A673 (cell line): Measurements from ENCODE around the gene KLHL24. TPM values are rescaled to one million over a fixed set of nuclear protein-coding genes. Genes with fewer than 3 reads are reported as not detected.

Source experiments
- BruUV-seq: library from RNA; stranded (reverse); fragments of 400-500 nt; replicated peaks from 2 replicates; lab custom pipeline; 2021; lab: Mats Ljungman, UMichigan
- CTCF ChIA-PET: fragments of 300-600 bp; sonication (Branson Sonifier 250); formaldehyde crosslinking; loops from one replicate; lab custom pipeline; 2022; ENCODE audit warnings: antibody characterized with exemption; lab: Charles Lee
- POLR2A ChIA-PET: fragments of 300-600 bp; sonication (Branson Sonifier 250); formaldehyde crosslinking; loops from one replicate; lab custom pipeline; 2022; ENCODE audit warnings: antibody characterized with exemption; ENCODE audit not compliant: low non-redundant PET; lab: Charles Lee
- DNase-seq: peaks from one replicate; pipeline ENCODE4 v3.0.0-alpha.2; 2015; ENCODE audit warnings: low spot score
- H3K27ac ChIP-seq: fragments of 200-600 bp; sonication (generic); 2 replicates; pipeline ENCODE4 v1.5.1; 2016; ENCODE audit warnings: mixed run types, low read depth, mild to moderate bottlenecking, mixed read lengths, antibody characterized with exemption, low read length; ENCODE audit not compliant: poor library complexity, severe bottlenecking
- H3K27me3 ChIP-seq: fragments of 200-600 bp; sonication (generic); replicated peaks from 2 replicates; pipeline ENCODE4 v1.6.1; 2017; ENCODE audit warnings: mixed run types, low read depth, mild to moderate bottlenecking, mixed read lengths, antibody characterized with exemption, low read length; ENCODE audit not compliant: insufficient read depth, poor library complexity
- H3K36me3 ChIP-seq: fragments of 200-600 bp; sonication (generic); 2 replicates; pipeline ENCODE4 v1.6.1; 2016; ENCODE audit warnings: mixed run types, mild to moderate bottlenecking, mixed read lengths, antibody characterized with exemption, low read length; ENCODE audit not compliant: insufficient read depth, poor library complexity, severe bottlenecking
- H3K4me1 ChIP-seq: fragments of 200-600 bp; sonication (generic); 2 replicates; pipeline ENCODE4 v1.6.1; 2017; ENCODE audit warnings: mixed run types, mild to moderate bottlenecking, mixed read lengths, antibody characterized with exemption, low read length; ENCODE audit not compliant: insufficient read depth, poor library complexity, severe bottlenecking
- H3K4me3 ChIP-seq: fragments of 200-600 bp; sonication (generic); 2 replicates; pipeline ENCODE4 v1.5.1; 2016; ENCODE audit warnings: low read depth, mixed run types, mild to moderate bottlenecking, mixed read lengths, low read length; ENCODE audit not compliant: poor library complexity, severe bottlenecking
- H3K9me3 ChIP-seq: fragments of 200-600 bp; sonication (generic); 2 replicates; pipeline ENCODE4 v1.6.1; 2016; ENCODE audit warnings: mixed run types, low read depth, mild to moderate bottlenecking, mixed read lengths, antibody characterized with exemption, low read length; ENCODE audit not compliant: poor library complexity, severe bottlenecking
- CTCF ChIP-seq: fragments of 300-800, 200-600 bp; sonication (generic); conservative IDR thresholded peaks from 2 replicates; pipeline ENCODE4 v1.5.1; 2017; ENCODE audit warnings: low read depth, mild to moderate bottlenecking, antibody characterized with exemption, low read length, moderate library complexity, mixed read lengths
- EZH2 ChIP-seq: fragments of 200-600 bp; sonication (generic); IDR thresholded peaks from 2 replicates; pipeline ENCODE4 v1.6.1; 2017; ENCODE audit warnings: borderline replicate concordance, low read depth, mild to moderate bottlenecking, mixed read lengths, antibody characterized with exemption, low read length; ENCODE audit not compliant: poor library complexity, severe bottlenecking
- intact Hi-C: fragments of 100-400 bp; cut with micrococcal nuclease; formaldehyde crosslinking; loops from one replicate; pipeline ENCODE4 v1.10.0; 2022; ENCODE audit not compliant: unreplicated experiment
- total RNA-seq: library from RNA; stranded (reverse); gene quantifications from 2 replicates; pipeline ENCODE4 v1.2.3, GENCODE V29; 2021

Gene KLHL24
- total RNA-seq, 1 experiment from 2014 or later: 7.3 TPM

- Histone ChIP-seq H3K27me3 (no peaks in the 10 kb centered on the region), H3K36me3 (peaks cover 3% of the 10 kb centered on the region), H3K4me1 (no peaks in the 10 kb centered on the region), H3K4me3 (no peak overlapping the region), H3K27ac (no peak overlapping the region), H3K9me3 (peaks cover 25% of the 10 kb centered on the region)
- intact Hi-C loops: no loop called here
- CTCF ChIA-PET: no interaction called here
- BruUV-seq: no TSS peak
- no peak for DNase-seq
- POLR2A ChIA-PET: no interaction called here
- TF ChIP-seq EZH2 (no peak), CTCF (no peak)
Observed at GRCh38 chr3:183650554-183650953, 15.1 kb downstream of the KLHL24 start.

- CTCF ChIA-PET: no interaction called here
- intact Hi-C loops: no loop called here
Observed at GRCh38 chr3:183653209-183654064, 18.0 kb downstream of the KLHL24 start.

GRCh38 chr3:183654727-183655126 is 19.3 kb downstream of the KLHL24 start:
- intact Hi-C loops: no loop called here
- H3K4me3 ChIP-seq: no peak overlapping the region
- peaks cover 25% of the 10 kb centered on the region for H3K9me3 ChIP-seq
- TF ChIP-seq CTCF (no peak), EZH2 (no peak)
- ChIA-PET CTCF (no interaction called here), POLR2A (no interaction called here)
- no TSS peak for BruUV-seq
- DNase-seq: no peak
- H3K27me3 ChIP-seq: no peaks in the 10 kb centered on the region
- peaks cover 3% of the 10 kb centered on the region for H3K36me3 ChIP-seq
- no peak overlapping the region for H3K27ac ChIP-seq
- no peaks in the 10 kb centered on the region for H3K4me1 ChIP-seq

More at GRCh38 chr3:183653209-183654064, 18.0 kb downstream of the KLHL24 start:
- no TSS peak for BruUV-seq
- peaks cover 3% of the 10 kb centered on the region for H3K36me3 ChIP-seq
- no peak overlapping the region for H3K27ac ChIP-seq
- TF ChIP-seq CTCF: no peak
- no peak for TF ChIP-seq EZH2
- peaks cover 25% of the 10 kb centered on the region for H3K9me3 ChIP-seq
- DNase-seq: peak; percentile 23
- POLR2A ChIA-PET: no interaction called here
- no peak overlapping the region for H3K4me3 ChIP-seq
- no peaks in the 10 kb centered on the region for H3K27me3 ChIP-seq
- H3K4me1 ChIP-seq: no peaks in the 10 kb centered on the region
